Measurements from ENCODE around the gene MAPK13. TPM values are rescaled to one million over a fixed set of nuclear protein-coding genes. Genes with fewer than 3 reads are reported as not detected.

MAPK13 gene
- polyA plus RNA-seq, 1 experiment = 3.8 TPM

- ChIA-PET POLR2A (no interaction called here), CTCF (interaction anchor here (0.5 to 1.6 kb wide), 6 partner anchors 12 to 228 kb away, joined by 3 to 5 read pairs (median 3); no protein-coding TSS in a partner anchor)
- Histone ChIP-seq H3K36me3 (ENCODE audit: control insufficient read depth, insufficient read depth, low read length) (no peaks in the 10 kb centered on the region), H3K4me3 (ENCODE audit: low read depth, low read length) (no peak overlapping the region), H3K27me3 (ENCODE audit: control insufficient read depth, insufficient read depth, low read length) (no peaks in the 10 kb centered on the region)
- DNase-seq (ENCODE audit: low read depth) = no peak
- TF ChIP-seq, protein P1, sequence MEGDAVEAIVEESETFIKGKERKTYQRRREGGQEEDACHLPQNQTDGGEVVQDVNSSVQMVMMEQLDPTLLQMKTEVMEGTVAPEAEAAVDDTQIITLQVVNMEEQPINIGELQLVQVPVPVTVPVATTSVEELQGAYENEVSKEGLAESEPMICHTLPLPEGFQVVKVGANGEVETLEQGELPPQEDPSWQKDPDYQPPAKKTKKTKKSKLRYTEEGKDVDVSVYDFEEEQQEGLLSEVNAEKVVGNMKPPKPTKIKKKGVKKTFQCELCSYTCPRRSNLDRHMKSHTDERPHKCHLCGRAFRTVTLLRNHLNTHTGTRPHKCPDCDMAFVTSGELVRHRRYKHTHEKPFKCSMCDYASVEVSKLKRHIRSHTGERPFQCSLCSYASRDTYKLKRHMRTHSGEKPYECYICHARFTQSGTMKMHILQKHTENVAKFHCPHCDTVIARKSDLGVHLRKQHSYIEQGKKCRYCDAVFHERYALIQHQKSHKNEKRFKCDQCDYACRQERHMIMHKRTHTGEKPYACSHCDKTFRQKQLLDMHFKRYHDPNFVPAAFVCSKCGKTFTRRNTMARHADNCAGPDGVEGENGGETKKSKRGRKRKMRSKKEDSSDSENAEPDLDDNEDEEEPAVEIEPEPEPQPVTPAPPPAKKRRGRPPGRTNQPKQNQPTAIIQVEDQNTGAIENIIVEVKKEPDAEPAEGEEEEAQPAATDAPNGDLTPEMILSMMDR (IDR thresholded peaks at IDR 0.05; ENCODE audit: insufficient read depth, low read depth, low read length) = no peak
Measured at GRCh38 chr6:36132246-36132895, 2.1 kb downstream of the MAPK13 start.

- TF ChIP-seq, protein P1 (IDR thresholded peaks at IDR 0.05; ENCODE audit: insufficient read depth, low read depth, low read length) = no peak
- ChIA-PET CTCF (interaction anchor here (1.5 kb wide), 1 partner anchor 12 kb away, joined by 3 read pairs; no protein-coding TSS in a partner anchor), POLR2A (no interaction called here)
- H3K4me3 ChIP-seq (ENCODE audit: low read depth, low read length) = no peak overlapping the region
- no peak for DNase-seq (ENCODE audit: low read depth)
- H3K36me3 ChIP-seq (ENCODE audit: control insufficient read depth, insufficient read depth, low read length) = no peaks in the 10 kb centered on the region
- H3K27me3 ChIP-seq (ENCODE audit: control insufficient read depth, insufficient read depth, low read length) = no peaks in the 10 kb centered on the region
Measured at GRCh38 chr6:36133148-36133547, 2.8 kb downstream of the MAPK13 start.

GRCh38 chr6:36133912-36134311 lies 3.6 kb downstream of the MAPK13 start:
- ChIA-PET POLR2A (interaction anchor here (0.6 kb wide), 1 partner anchor 51 kb away, joined by 3 read pairs; no protein-coding TSS in a partner anchor), CTCF (interaction anchor here (1.5 kb wide), 1 partner anchor 13 kb away, joined by 3 read pairs; no protein-coding TSS in a partner anchor)
- TF ChIP-seq, protein P1 (IDR thresholded peaks at IDR 0.05; ENCODE audit: insufficient read depth, low read depth, low read length) = no peak
- Histone ChIP-seq H3K27me3 (ENCODE audit: control insufficient read depth, insufficient read depth, low read length) (no peaks in the 10 kb centered on the region), H3K36me3 (ENCODE audit: control insufficient read depth, insufficient read depth, low read length) (no peaks in the 10 kb centered on the region; the same call in 1 of the 2 replicates), H3K4me3 (ENCODE audit: low read depth, low read length) (no peak overlapping the region)
- no peak for DNase-seq (ENCODE audit: low read depth)

- H3K36me3 ChIP-seq (ENCODE audit: control insufficient read depth, insufficient read depth, low read length) = no peaks in the 10 kb centered on the region; the same call in 1 of the 2 replicates
- CTCF ChIA-PET = interaction anchor here (0.6 to 0.9 kb wide), 2 partner anchors 9 to 47 kb away, joined by 3 read pairs; no protein-coding TSS in a partner anchor
- H3K4me3 ChIP-seq (ENCODE audit: low read depth, low read length) = no peak overlapping the region
- H3K27me3 ChIP-seq (ENCODE audit: control insufficient read depth, insufficient read depth, low read length) = no peaks in the 10 kb centered on the region
- POLR2A ChIA-PET = no interaction called here
- TF ChIP-seq, protein P1 (IDR thresholded peaks at IDR 0.05; ENCODE audit: insufficient read depth, low read depth, low read length) = no peak
- no peak for DNase-seq (ENCODE audit: low read depth)
Measured at GRCh38 chr6:36135053-36135731, 4.9 kb downstream of the MAPK13 start.

DNA sequence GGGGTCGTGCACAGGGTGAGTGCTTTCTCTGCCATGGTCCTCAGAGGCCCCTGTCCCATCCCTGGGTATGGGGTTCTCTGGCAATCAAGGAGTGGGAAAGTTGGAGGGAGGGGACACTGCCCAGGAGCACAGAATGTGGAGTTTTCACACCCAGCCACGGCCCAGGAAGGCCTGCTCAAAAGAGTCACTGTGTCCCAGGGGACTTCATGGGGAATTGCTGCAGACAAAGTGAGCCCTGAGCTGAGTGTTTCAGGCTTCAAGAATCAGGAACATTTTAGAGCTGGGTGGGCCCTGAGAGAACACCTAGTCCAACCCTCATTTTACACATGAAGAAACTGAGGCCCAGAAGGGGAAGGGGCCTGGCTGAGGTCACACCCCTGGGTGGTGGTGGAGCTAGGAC lies 5.7 kb downstream of the MAPK13 start:
- CTCF ChIA-PET = interaction anchor here (0.6 to 0.9 kb wide), 2 partner anchors 10 to 46 kb away, joined by 3 read pairs; no protein-coding TSS in a partner anchor
- Histone ChIP-seq H3K4me3 (ENCODE audit: low read depth, low read length) (no peak overlapping the region), H3K27me3 (ENCODE audit: control insufficient read depth, insufficient read depth, low read length) (no peaks in the 10 kb centered on the region), H3K36me3 (ENCODE audit: control insufficient read depth, insufficient read depth, low read length) (no peaks in the 10 kb centered on the region; the same call in 1 of the 2 replicates)
- TF ChIP-seq, protein P1 (IDR thresholded peaks at IDR 0.05; ENCODE audit: insufficient read depth, low read depth, low read length) = no peak
- DNase-seq (ENCODE audit: low read depth) = no peak
- POLR2A ChIA-PET = no interaction called here
